ENCODE data around the gene NAIF1. TPM values are rescaled to one million over a fixed set of nuclear protein-coding genes. Genes with fewer than 3 reads are reported as not detected.

The NAIF1 gene
- polyA plus RNA-seq, 1 of the 3 experiments (the other 2 are of a cell fraction), result 14.8 TPM

DNA sequence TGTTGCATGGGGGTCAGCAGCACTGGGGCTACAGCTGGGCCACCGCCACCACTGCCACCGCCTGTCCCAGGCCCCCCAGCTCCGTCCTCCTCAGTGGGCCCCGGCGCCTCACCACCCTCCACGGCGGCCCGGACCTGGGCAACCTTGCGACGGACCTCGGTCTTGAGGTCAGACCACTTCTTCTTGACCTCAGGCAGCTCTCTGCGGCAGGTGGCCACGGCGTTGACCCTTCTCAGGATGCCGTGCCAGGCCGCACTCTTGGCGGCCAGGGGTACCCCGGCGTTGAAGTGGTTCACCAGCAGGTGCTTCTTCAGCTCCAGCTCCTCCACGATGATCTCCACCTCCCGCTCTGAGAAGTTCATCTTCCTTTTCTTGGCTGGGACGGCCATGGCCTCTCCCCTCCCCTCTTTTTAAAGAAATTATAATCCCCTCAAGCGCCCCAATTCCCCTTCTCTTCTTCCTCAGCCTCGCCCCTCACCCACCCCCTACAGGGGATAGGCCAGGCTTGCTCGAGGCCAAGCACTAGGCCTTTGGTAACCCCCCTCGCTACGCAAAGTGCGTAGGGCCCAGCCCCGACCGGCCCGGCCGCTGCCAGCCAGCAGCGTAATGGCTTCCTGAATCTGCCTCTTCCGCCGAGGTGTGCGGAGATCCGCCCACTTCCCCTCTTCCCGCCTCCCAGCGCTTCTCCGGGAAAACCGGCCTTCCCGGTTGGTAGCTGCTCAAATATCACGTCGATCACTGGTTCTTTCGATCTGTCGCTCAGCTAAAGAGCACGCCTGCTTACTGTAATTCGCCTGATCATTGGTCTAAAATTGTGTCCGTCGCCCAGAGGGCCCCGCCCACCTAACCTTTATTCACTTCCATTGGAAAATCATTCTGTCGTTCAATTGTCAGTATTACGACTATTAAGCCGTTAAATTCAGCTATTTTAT, at the start of gene NAIF1 (continued):
- TF ChIP-seq SIN3A (IDR thresholded peaks at IDR 0.05; ENCODE audit: borderline replicate concordance, low read depth, low read length) (no peak), RXRA (IDR thresholded peaks at IDR 0.05; ENCODE audit: borderline replicate concordance, low read depth) (no peak), TCF12 (IDR thresholded peaks at IDR 0.05) (no peak), ELF1 (IDR thresholded peaks at IDR 0.05) (peak; percentile 65; the same call in 1 of the 2 replicates), SMC3 (IDR thresholded peaks at IDR 0.05; ENCODE audit: low read depth, low read length) (no peak), FOSL2 (IDR thresholded peaks at IDR 0.05; ENCODE audit: borderline replicate concordance, low read depth) (no peak), RAD21 (IDR thresholded peaks at IDR 0.05; ENCODE audit: low read length) (no peak), MEF2A (IDR thresholded peaks at IDR 0.05; ENCODE audit: borderline replicate concordance, low read depth) (no peak)
- TF ChIP-seq, protein P1, sequence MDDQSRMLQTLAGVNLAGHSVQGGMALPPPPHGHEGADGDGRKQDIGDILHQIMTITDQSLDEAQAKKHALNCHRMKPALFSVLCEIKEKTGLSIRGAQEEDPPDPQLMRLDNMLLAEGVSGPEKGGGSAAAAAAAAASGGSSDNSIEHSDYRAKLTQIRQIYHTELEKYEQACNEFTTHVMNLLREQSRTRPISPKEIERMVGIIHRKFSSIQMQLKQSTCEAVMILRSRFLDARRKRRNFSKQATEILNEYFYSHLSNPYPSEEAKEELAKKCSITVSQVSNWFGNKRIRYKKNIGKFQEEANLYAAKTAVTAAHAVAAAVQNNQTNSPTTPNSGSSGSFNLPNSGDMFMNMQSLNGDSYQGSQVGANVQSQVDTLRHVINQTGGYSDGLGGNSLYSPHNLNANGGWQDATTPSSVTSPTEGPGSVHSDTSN (IDR thresholded peaks at IDR 0.05), result peak; percentile 100
- TF ChIP-seq, protein P2, sequence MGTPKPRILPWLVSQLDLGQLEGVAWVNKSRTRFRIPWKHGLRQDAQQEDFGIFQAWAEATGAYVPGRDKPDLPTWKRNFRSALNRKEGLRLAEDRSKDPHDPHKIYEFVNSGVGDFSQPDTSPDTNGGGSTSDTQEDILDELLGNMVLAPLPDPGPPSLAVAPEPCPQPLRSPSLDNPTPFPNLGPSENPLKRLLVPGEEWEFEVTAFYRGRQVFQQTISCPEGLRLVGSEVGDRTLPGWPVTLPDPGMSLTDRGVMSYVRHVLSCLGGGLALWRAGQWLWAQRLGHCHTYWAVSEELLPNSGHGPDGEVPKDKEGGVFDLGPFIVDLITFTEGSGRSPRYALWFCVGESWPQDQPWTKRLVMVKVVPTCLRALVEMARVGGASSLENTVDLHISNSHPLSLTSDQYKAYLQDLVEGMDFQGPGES (IDR thresholded peaks at IDR 0.05; ENCODE audit: low read depth, low read length), result peak; percentile 99
- TF ChIP-seq, protein P3, sequence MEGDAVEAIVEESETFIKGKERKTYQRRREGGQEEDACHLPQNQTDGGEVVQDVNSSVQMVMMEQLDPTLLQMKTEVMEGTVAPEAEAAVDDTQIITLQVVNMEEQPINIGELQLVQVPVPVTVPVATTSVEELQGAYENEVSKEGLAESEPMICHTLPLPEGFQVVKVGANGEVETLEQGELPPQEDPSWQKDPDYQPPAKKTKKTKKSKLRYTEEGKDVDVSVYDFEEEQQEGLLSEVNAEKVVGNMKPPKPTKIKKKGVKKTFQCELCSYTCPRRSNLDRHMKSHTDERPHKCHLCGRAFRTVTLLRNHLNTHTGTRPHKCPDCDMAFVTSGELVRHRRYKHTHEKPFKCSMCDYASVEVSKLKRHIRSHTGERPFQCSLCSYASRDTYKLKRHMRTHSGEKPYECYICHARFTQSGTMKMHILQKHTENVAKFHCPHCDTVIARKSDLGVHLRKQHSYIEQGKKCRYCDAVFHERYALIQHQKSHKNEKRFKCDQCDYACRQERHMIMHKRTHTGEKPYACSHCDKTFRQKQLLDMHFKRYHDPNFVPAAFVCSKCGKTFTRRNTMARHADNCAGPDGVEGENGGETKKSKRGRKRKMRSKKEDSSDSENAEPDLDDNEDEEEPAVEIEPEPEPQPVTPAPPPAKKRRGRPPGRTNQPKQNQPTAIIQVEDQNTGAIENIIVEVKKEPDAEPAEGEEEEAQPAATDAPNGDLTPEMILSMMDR (IDR thresholded peaks at IDR 0.05), result no peak

DNA sequence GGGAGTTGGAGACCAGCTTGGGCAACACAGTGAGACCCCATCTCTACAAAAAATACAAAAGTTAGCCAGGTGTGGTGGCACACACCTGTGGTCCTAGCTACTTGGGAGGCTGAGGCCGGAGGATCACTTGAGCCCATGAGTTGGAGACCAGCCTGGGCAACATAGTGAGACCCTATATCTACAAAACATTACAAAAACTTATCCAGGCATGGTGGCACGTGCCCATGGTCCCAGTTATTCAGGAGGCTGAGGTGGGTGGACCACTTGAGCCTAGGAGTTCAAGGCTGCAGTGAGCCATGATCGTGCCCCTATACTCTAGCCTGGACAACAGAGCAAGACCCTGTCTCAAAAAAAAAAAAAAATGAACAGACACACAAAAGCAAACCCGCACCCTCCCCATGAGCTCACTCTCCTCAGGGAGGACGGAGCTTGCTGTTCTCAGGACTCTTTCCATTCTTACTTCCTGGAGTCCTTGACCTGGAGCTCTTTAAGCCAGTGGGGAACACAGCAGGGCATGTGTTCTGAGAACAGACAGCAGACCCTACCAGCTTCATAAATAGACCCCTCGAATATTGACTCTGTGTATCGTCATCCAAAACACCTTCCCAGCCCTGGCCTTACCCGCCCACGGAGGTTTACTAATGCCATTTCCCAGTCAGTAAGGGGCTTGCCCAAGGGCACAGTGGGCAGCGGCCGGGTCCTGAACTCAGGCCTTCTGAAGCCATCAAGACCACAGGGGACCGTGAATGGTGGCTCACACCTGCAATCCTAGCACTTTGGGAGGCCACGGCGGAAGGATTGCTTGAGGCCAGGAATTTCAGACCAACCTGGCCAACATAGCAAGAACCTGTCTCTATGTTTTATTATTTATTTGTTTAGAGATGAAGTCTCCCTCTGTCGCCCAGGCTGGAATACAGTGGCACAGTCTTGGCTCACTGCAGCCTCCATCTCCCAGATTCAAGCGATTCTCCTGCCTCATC, 49.3 kb upstream of the NAIF1 start:
- Histone ChIP-seq H3K27me3 (ENCODE audit: insufficient read depth) (no peaks in the 10 kb centered on the region), H3K36me3 (replicated peaks in 1 of 2; ENCODE audit: control insufficient read depth in 1 of 2, insufficient read depth in 2 of 2, low read length in 1 of 2) (peaks cover 0 to 5% of the 10 kb centered on the region in 2 experiments), H3F3A (replicated peaks; ENCODE audit: insufficient read depth) (no peaks in the 10 kb centered on the region), H3K4me3 (ENCODE audit: low read depth in 2 of 2, low read length in 1 of 2) (no peak overlapping the region), H4K20me1 (ENCODE audit: insufficient read depth) (no peaks in the 10 kb centered on the region), H3K79me2 (ENCODE audit: insufficient read depth) (no peaks in the 10 kb centered on the region), H3K9me3 (no peaks in the 10 kb centered on the region), H2AFZ (ENCODE audit: low read depth) (no peak overlapping the region), H3K9me2 (no peaks in the 10 kb centered on the region), H3K9ac (no peak overlapping the region), H3K27ac (ENCODE audit: low read depth in 2 of 2, low read length in 1 of 2) (no peak overlapping the region), H3K4me2 (no peak overlapping the region), H3K4me1 (ENCODE audit: control insufficient read depth in 1 of 2, insufficient read depth in 2 of 2, low read depth in 1 of 2, low read length in 1 of 2) (peaks cover 4 to 7% of the 10 kb centered on the region in 2 experiments; a peak in 1 of 4 replicates)
- ChIA-PET POLR2A (no interaction called here), CTCF (interaction anchor here (0.6 to 6.5 kb wide), 14 partner anchors 11 to 231 kb away, joined by 3 to 246 read pairs (median 10); partner anchors contain the start of genes EEIG1 and PTGES2)
- 95% methylated on average over 9 of the region's 16 CpGs for WGBS (ENCODE audit: low lambda C conversion rate)
- no peak for DNase-seq
- no peak for TF ChIP-seq FOXJ3 (CRISPR knock-in tag; IDR thresholded peaks at IDR 0.05)
- TF ChIP-seq EP300 (IDR thresholded peaks at IDR 0.05; ENCODE audit: borderline replicate concordance in 1 of 2, low read depth in 1 of 2, low read length in 1 of 2), result no peak
- TF ChIP-seq, protein P4, sequence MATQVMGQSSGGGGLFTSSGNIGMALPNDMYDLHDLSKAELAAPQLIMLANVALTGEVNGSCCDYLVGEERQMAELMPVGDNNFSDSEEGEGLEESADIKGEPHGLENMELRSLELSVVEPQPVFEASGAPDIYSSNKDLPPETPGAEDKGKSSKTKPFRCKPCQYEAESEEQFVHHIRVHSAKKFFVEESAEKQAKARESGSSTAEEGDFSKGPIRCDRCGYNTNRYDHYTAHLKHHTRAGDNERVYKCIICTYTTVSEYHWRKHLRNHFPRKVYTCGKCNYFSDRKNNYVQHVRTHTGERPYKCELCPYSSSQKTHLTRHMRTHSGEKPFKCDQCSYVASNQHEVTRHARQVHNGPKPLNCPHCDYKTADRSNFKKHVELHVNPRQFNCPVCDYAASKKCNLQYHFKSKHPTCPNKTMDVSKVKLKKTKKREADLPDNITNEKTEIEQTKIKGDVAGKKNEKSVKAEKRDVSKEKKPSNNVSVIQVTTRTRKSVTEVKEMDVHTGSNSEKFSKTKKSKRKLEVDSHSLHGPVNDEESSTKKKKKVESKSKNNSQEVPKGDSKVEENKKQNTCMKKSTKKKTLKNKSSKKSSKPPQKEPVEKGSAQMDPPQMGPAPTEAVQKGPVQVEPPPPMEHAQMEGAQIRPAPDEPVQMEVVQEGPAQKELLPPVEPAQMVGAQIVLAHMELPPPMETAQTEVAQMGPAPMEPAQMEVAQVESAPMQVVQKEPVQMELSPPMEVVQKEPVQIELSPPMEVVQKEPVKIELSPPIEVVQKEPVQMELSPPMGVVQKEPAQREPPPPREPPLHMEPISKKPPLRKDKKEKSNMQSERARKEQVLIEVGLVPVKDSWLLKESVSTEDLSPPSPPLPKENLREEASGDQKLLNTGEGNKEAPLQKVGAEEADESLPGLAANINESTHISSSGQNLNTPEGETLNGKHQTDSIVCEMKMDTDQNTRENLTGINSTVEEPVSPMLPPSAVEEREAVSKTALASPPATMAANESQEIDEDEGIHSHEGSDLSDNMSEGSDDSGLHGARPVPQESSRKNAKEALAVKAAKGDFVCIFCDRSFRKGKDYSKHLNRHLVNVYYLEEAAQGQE (IDR thresholded peaks at IDR 0.05; ENCODE audit: low read depth, low read length), result no peak
- no peak for TF ChIP-seq FOXM1 (IDR thresholded peaks at IDR 0.05; ENCODE audit: low read depth)
- no peak for TF ChIP-seq GATA2 (CRISPR knock-in tag; IDR thresholded peaks at IDR 0.05)
- no peak for TF ChIP-seq NFIC (IDR thresholded peaks at IDR 0.05; ENCODE audit: borderline replicate concordance)
- TF ChIP-seq JUND (IDR thresholded peaks at IDR 0.05), result no peak
- TF ChIP-seq TEAD4 (IDR thresholded peaks at IDR 0.05; ENCODE audit: borderline replicate concordance, insufficient read depth), result no peak
- TF ChIP-seq MXI1 (IDR thresholded peaks at IDR 0.05; ENCODE audit: low read depth, low read length), result no peak

All from SK-N-SH (cell line).